Neural cell (in vitro differentiated cells): Measurements from ENCODE around the gene BPTF. TPM values are rescaled to one million over a fixed set of nuclear protein-coding genes. Genes with fewer than 3 reads are reported as not detected.

Experiments
- H2AFZ ChIP-seq: fragments of 200-600, 300-800 bp; sonication (generic), shearing (Covaris generic); 2 replicates; pipeline ENCODE4 v1.6.0; 2014; ENCODE audit warnings: low read depth, mild to moderate bottlenecking, antibody characterized with exemption, low read length, moderate library complexity
- H3F3A ChIP-seq: fragments of 200-600 bp; shearing (Covaris generic); 2 replicates; pipeline ENCODE4 v1.6.1; 2016; ENCODE audit warnings: mild to moderate bottlenecking, moderate library complexity, mixed read lengths, antibody characterized with exemption, low read length; ENCODE audit not compliant: insufficient read depth, poor library complexity, severe bottlenecking
- H3K27ac ChIP-seq: fragments of 200-600, 300-800 bp; sonication (generic), shearing (Covaris generic); 2 replicates; pipeline ENCODE4 v1.5.1; 2014; ENCODE audit warnings: mild to moderate bottlenecking, low read length, moderate library complexity
- H3K27me3 ChIP-seq: fragments of 300-800, 200-600 bp; sonication (generic), shearing (Covaris generic); 2 replicates; pipeline ENCODE4 v1.6.0; 2014; ENCODE audit warnings: mild to moderate bottlenecking, low read depth, low read length, moderate library complexity; ENCODE audit not compliant: insufficient read depth
- H3K36me3 ChIP-seq: fragments of 300-800, 200-600 bp; sonication (generic), shearing (Covaris generic); 2 replicates; pipeline ENCODE4 v1.5.1; 2014; ENCODE audit warnings: mild to moderate bottlenecking, antibody characterized with exemption, low read length, moderate library complexity; ENCODE audit not compliant: insufficient read depth
- H3K4me2 ChIP-seq: fragments of 300-800, 200-600 bp; sonication (generic), shearing (Covaris generic); 2 replicates; pipeline ENCODE4 v1.6.0; 2014; ENCODE audit warnings: mild to moderate bottlenecking, low read length
- H3K4me3 ChIP-seq: fragments of 300-800, 200-600 bp; sonication (generic), shearing (Covaris generic); 2 replicates; pipeline ENCODE4 v1.5.1; 2014; ENCODE audit warnings: mild to moderate bottlenecking, low read length, moderate library complexity
- H3K79me2 ChIP-seq: fragments of 200-600 bp; shearing (Covaris generic); replicated peaks from 2 replicates; pipeline ENCODE4 v1.6.0; 2014; ENCODE audit warnings: mild to moderate bottlenecking, low read length, moderate library complexity; ENCODE audit not compliant: insufficient read depth
- H3K9ac ChIP-seq: fragments of 300-800, 200-600 bp; sonication (generic), shearing (Covaris generic); 2 replicates; pipeline ENCODE4 v1.6.1; 2016; ENCODE audit warnings: mild to moderate bottlenecking, low read length, mixed read lengths
- H3K9me2 ChIP-seq: fragments of 200-600 bp; shearing (Covaris generic); 2 replicates; pipeline ENCODE4 v1.6.1; 2016; ENCODE audit warnings: mild to moderate bottlenecking, low read length, mixed read lengths; ENCODE audit not compliant: insufficient read depth
- H3K9me3 ChIP-seq: fragments of 200-600, 300-800 bp; sonication (generic), shearing (Covaris generic); 2 replicates; pipeline ENCODE4 v1.6.1; 2016; ENCODE audit warnings: mild to moderate bottlenecking, mixed run types, low read length, moderate library complexity, mixed read lengths
- H4K20me1 ChIP-seq: fragments of 200-600 bp; shearing (Covaris generic); 2 replicates; pipeline ENCODE4 v1.6.1; 2016; ENCODE audit warnings: mild to moderate bottlenecking, mixed run types; ENCODE audit not compliant: insufficient read depth
- EP300 ChIP-seq: fragments of 450-650 bp; conservative IDR thresholded peaks from 2 replicates; pipeline ENCODE4 v1.6.1; 2014; ENCODE audit warnings: antibody characterized with exemption, mild to moderate bottlenecking, moderate library complexity; ENCODE audit not compliant: poor library complexity, severe bottlenecking
- EZH2 ChIP-seq: fragments of 200-600, 300-800 bp; shearing (Covaris generic), sonication (generic); IDR thresholded peaks from 2 replicates; pipeline ENCODE4 v1.6.1; 2014; ENCODE audit warnings: antibody characterized with exemption, low read length, borderline replicate concordance, mild to moderate bottlenecking; ENCODE audit not compliant: insufficient read depth, poor library complexity, severe bottlenecking
- MXI1 ChIP-seq: fragments of 450-650 bp; conservative IDR thresholded peaks from 2 replicates; pipeline ENCODE4 v1.6.1; 2014; ENCODE audit warnings: antibody characterized with exemption, mild to moderate bottlenecking; ENCODE audit not compliant: poor library complexity, severe bottlenecking
- POLR2AphosphoS5 ChIP-seq: IDR thresholded peaks from 2 replicates; pipeline ENCODE4 v1.6.1; 2012
- RAD21 ChIP-seq: fragments of 450-650 bp; conservative IDR thresholded peaks from 2 replicates; pipeline ENCODE4 v1.6.1; 2014; ENCODE audit warnings: antibody characterized with exemption, mild to moderate bottlenecking, moderate library complexity
- SMC3 ChIP-seq: fragments of 450-650 bp; conservative IDR thresholded peaks from 2 replicates; pipeline ENCODE4 v1.6.1; 2014; ENCODE audit warnings: antibody characterized with exemption, mild to moderate bottlenecking, moderate library complexity; ENCODE audit not compliant: poor library complexity
- TAF1 ChIP-seq: IDR thresholded peaks from 2 replicates; pipeline ENCODE4 v1.6.1; 2012; ENCODE audit warnings: low read depth
- polyA plus RNA-seq: library from polyadenylated mRNA; depleted of rRNA; stranded (reverse); fragments of >200 nt; gene quantifications from 2 replicates; pipeline ENCODE4 v1.2.3, GENCODE V29; 2014
- TF ChIP-seq, protein P1 (sequence below): IDR thresholded peaks from 2 replicates; pipeline ENCODE4 v1.6.1; 2012; ENCODE audit warnings: borderline replicate concordance

Gene BPTF
- polyA plus RNA-seq, 1 donor from 2014 or later = 46.7 TPM

GRCh38 chr17:67833134-67833533 is 7.8 kb downstream of the BPTF start:
- H3K9me2 ChIP-seq = no peaks in the 10 kb centered on the region
- TF ChIP-seq, protein P1, sequence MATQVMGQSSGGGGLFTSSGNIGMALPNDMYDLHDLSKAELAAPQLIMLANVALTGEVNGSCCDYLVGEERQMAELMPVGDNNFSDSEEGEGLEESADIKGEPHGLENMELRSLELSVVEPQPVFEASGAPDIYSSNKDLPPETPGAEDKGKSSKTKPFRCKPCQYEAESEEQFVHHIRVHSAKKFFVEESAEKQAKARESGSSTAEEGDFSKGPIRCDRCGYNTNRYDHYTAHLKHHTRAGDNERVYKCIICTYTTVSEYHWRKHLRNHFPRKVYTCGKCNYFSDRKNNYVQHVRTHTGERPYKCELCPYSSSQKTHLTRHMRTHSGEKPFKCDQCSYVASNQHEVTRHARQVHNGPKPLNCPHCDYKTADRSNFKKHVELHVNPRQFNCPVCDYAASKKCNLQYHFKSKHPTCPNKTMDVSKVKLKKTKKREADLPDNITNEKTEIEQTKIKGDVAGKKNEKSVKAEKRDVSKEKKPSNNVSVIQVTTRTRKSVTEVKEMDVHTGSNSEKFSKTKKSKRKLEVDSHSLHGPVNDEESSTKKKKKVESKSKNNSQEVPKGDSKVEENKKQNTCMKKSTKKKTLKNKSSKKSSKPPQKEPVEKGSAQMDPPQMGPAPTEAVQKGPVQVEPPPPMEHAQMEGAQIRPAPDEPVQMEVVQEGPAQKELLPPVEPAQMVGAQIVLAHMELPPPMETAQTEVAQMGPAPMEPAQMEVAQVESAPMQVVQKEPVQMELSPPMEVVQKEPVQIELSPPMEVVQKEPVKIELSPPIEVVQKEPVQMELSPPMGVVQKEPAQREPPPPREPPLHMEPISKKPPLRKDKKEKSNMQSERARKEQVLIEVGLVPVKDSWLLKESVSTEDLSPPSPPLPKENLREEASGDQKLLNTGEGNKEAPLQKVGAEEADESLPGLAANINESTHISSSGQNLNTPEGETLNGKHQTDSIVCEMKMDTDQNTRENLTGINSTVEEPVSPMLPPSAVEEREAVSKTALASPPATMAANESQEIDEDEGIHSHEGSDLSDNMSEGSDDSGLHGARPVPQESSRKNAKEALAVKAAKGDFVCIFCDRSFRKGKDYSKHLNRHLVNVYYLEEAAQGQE = no peak
- TF ChIP-seq EP300 = no peak
- no peak for TF ChIP-seq EZH2
- TF ChIP-seq POLR2AphosphoS5 = no peak
- TF ChIP-seq SMC3 = no peak
- TF ChIP-seq RAD21 = no peak
- TF ChIP-seq TAF1 = no peak

DNA sequence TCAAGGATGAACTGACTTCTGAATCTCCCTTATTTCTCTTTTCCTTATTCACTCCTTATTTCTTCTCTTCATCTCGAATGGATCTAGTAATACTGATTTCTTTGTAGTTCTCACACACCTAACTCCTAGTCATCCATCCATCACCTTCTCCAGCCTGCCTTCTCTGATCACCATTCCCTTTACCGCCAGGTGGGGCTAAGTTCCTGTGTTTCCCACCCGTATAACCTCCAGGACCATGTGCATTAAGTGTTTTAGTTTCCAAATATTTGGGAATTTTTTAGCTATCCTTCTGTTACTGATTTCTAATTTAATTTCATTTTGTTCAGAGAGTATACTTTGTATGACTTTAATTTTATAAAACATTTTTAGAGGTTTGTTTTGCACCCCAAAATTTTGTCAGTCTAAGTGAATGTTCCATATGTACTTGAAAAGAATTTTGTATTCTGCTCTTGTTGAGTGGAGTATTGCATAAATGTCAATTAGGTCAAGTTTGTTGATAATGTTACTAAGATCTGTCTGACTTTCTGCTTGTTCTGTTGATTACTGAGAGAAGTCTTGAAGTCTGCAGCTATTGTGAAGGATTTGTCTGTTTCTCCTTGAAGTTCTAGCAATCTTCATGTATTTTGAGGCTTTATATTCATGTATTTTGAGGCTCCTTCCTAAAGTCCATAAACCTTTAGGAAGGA is 8.8 kb downstream of the BPTF start:
- H3K9me2 ChIP-seq = no peaks in the 10 kb centered on the region
- no peaks in the 10 kb centered on the region for H3K9me3 ChIP-seq
- H3K4me2 ChIP-seq = no peak overlapping the region
- H3F3A ChIP-seq = no peaks in the 10 kb centered on the region
- H3K9ac ChIP-seq = no peak overlapping the region
- peaks cover 24% of the 10 kb centered on the region for H4K20me1 ChIP-seq
- no peak overlapping the region for H3K4me3 ChIP-seq
- no peak for TF ChIP-seq POLR2AphosphoS5
- TF ChIP-seq, protein P1 = no peak
- TF ChIP-seq SMC3 = no peak
- no peak for TF ChIP-seq MXI1
- H2AFZ ChIP-seq = no peak overlapping the region
- H3K27me3 ChIP-seq = no peaks in the 10 kb centered on the region
- peaks cover 89% of the 10 kb centered on the region for H3K79me2 ChIP-seq
- H3K36me3 ChIP-seq = no peaks in the 10 kb centered on the region
- H3K27ac ChIP-seq = no peak overlapping the region

More at GRCh38 chr17:67833134-67833533, 7.8 kb downstream of the BPTF start:
- Histone ChIP-seq H2AFZ (no peak overlapping the region), H3K9me3 (no peaks in the 10 kb centered on the region), H3K9ac (no peak overlapping the region), H3K27me3 (no peaks in the 10 kb centered on the region), H3K27ac (no peak overlapping the region), H4K20me1 (peaks cover 24% of the 10 kb centered on the region), H3F3A (no peaks in the 10 kb centered on the region), H3K36me3 (no peaks in the 10 kb centered on the region), H3K4me2 (no peak overlapping the region), H3K4me3 (no peak overlapping the region), H3K79me2 (peaks cover 89% of the 10 kb centered on the region)
